ENCODE measurements around the gene TNK1. TPM values are rescaled to one million over a fixed set of nuclear protein-coding genes. Genes with fewer than 3 reads are reported as not detected.

Gene TNK1
- total and polyA plus RNA-seq, 3 donors from 2014 or later = 3.7 to 6.8 (median 4.0) TPM

DNA sequence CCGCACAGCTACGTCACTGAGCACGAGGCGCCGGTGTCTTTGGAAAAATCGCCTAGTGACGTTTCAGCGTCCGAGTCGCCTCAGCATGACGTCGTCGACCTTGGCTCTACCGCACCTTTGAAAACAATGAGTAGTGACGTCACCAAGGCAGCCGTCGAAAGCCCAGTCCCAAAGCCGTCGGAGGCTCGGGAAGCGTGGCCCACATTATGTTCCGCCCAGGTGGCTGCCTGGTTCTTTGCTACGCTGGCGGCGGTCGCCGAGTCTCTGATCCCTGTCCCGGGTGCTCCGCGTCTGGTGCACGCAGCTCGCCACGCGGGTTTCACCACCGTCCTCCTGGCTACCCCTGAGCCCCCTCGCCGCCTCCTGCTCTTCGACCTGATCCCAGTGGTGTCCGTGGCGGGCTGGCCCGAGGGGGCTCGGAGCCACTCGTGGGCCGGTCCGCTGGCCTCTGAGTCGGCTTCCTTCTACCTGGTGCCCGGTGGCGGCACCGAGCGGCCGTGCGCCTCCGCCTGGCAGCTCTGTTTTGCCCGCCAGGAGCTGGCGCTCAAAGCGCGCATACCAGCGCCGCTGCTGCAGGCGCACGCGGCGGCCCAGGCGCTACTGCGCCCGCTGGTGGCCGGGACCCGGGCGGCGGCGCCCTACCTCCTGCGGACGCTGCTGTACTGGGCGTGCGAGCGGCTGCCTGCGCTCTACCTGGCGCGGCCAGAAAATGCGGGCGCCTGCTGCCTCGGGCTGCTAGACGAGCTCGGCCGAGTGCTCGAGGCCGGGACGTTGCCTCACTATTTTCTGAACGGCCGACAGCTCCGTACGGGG is 55.9 kb downstream of the TNK1 start:
- Histone ChIP-seq H3K4me3 (peak overlapping the region; percentile 33 to 37), H3K4me1 (peaks cover 22% of the 10 kb centered on the region), H3K36me3 (ENCODE audit: low read depth, missing control alignments) (no peaks in the 10 kb centered on the region), H3K27me3 (no peaks in the 10 kb centered on the region), H3K9me3 (no peaks in the 10 kb centered on the region), H3K27ac (peak overlapping the region; percentile 10 to 31)
- peak; percentile 71 to 78 (median 76) for TF ChIP-seq CTCF (IDR thresholded peaks at IDR 0.05)
- TF ChIP-seq POLR2A (IDR thresholded peaks at IDR 0.05) = no peak
- WGBS, 2 donors = 5 to 11% methylated on average over 37 to 91 of the region's 92 CpGs
- DNase-seq = peak; percentile 79
- intact Hi-C loops (cut with DNase I; ENCODE audit: low total_unique reads) = no loop called here

DNA sequence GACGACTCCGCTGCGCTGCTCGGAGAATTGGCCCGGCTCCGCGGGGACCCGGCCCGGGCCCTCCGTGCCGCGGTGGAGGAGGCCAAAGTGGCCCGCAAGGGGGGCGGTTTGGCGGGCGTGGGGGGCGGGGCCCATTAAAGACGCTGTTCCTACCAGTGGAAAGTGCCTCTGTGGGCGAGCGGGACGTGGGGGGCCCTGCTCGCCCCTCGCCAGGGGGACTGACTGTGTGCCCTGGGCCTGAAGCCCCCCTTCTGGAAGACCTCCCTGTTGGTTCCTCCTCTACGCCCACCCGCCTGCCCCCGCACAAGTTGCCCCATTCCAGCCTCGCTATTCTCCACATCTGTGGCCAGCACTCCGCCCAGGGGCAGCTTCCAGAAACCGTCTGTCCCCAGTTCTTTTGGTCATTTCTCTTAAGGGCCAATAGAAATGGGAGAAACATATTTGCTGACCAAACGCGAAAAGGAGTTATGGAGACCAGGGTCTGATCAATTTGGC is 56.5 kb downstream of the TNK1 start:
- no peak for DNase-seq
- WGBS, 2 donors = 25 to 36% methylated on average over 6 to 16 of the region's 31 CpGs
- peaks cover 22% of the 10 kb centered on the region for H3K4me1 ChIP-seq
- intact Hi-C loops (cut with DNase I; ENCODE audit: low total_unique reads) = no loop called here
- no peaks in the 10 kb centered on the region for H3K36me3 ChIP-seq (ENCODE audit: low read depth, missing control alignments)
- TF ChIP-seq POLR2A (IDR thresholded peaks at IDR 0.05) (no peak), CTCF (IDR thresholded peaks at IDR 0.05) (no peak)
- H3K4me3 ChIP-seq = peak overlapping the region; percentile 33 to 37
- H3K9me3 ChIP-seq = no peaks in the 10 kb centered on the region
- H3K27me3 ChIP-seq = no peaks in the 10 kb centered on the region
- H3K27ac ChIP-seq = peak overlapping the region; percentile 10 to 31

DNA sequence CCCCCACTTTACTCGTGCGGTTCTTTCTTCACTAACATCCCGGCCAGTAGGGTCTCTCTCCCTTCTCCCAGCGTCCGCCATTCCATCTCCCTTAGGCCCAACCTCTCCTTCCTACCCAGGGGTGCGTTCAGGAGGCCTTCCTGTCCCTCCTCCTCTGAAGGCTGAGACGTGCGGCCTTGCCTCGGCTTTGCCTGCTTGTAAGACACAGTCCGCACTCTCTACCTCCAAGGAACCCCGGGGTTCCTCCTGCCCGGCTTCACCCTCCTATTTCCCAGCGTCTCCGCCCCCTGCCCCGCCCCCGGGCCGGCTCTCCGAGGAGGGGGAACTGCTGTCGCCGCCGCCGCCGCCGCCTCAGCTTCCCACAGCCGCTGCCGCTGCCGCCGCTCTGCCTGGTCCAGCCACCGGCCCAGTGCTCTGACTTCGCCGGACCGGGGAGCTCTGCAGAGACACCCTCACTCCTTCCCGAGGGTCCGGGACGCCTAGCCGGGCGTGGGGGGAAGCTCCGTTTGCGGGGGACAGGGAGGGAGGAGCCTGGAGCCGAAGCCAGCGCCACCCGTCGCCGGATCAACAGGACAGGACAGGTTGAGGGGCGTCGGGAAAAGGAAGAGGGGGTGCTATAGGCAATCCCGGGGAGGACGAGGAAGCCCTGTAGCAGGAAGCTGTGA is 57.2 kb downstream of the TNK1 start:
- intact Hi-C loops (cut with DNase I; ENCODE audit: low total_unique reads) = no loop called here
- DNase-seq = peak; percentile 72
- H3K4me3 ChIP-seq = peak overlapping the region; percentile 19 to 37
- TF ChIP-seq POLR2A (IDR thresholded peaks at IDR 0.05) = no peak
- no peak for TF ChIP-seq CTCF (IDR thresholded peaks at IDR 0.05)
- H3K27ac ChIP-seq = peak overlapping the region; percentile 31 to 39
- H3K27me3 ChIP-seq = no peaks in the 10 kb centered on the region
- peaks cover 22% of the 10 kb centered on the region for H3K4me1 ChIP-seq
- H3K36me3 ChIP-seq (ENCODE audit: low read depth, missing control alignments) = no peaks in the 10 kb centered on the region
- H3K9me3 ChIP-seq = no peaks in the 10 kb centered on the region
- WGBS, 2 donors = 31 to 34% methylated on average over 44 to 47 of the region's 48 CpGs

DNA sequence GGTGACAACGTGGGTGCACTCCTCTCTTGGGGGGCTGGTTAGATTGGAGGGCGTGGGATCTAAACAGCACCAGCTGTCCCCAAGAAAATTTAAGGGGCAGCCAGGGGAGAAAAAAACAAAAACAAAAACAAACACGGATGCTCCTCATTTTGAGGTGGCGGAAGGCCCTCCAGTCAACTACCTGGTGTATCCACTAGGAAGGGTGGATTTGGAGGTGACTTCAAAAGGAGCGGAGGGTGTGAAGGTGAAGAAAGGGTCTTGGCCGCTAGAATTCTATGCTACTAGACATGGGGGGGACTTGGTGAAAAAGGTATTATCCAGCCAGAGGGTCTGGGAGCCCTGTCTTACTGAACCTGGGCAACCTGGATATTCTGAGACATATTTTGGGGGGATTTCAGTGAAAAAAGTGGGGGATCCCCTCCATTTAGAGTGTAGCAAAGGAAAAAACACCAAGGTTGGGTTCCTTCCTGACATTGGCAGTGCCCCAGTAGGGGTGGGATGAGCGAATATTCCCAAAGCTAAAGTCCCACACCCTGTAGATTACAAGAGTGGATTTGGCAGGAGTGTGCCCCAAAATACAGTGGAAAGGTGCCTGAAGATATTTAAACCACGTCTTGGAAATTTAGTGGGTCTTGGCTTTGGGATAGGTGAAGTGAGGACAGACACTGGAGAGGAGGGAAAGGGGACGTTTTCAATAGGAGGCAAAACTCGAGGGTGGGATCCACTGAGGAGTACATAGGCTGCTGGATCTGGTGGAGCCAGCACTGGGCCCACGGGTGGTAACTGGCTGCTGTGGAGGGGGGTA is 58.0 kb downstream of the TNK1 start:
- no peaks in the 10 kb centered on the region for H3K27me3 ChIP-seq
- no peak overlapping the region for H3K27ac ChIP-seq
- no peak for DNase-seq

More for the DNA sequence above, 58.0 kb downstream of the TNK1 start:
- Histone ChIP-seq H3K4me1 (peaks cover 22% of the 10 kb centered on the region), H3K36me3 (ENCODE audit: low read depth, missing control alignments) (no peaks in the 10 kb centered on the region), H3K4me3 (peak overlapping the region; percentile 19 to 37), H3K9me3 (no peaks in the 10 kb centered on the region)
- TF ChIP-seq POLR2A (IDR thresholded peaks at IDR 0.05) (no peak), CTCF (IDR thresholded peaks at IDR 0.05) (no peak)
- WGBS, 2 donors = 39 to 49% methylated on average over 10 to 11 of the region's 11 CpGs
- intact Hi-C loops (cut with DNase I; ENCODE audit: low total_unique reads) = no loop called here

Other genes with a start within 250 kb of the TNK1 start
Only the 30 nearest of the 38 such genes appear.
- gene DLG4, start 161.3 kb upstream of the TNK1 start, total RNA-seq = 10 to 100 TPM; 26.3 to 49.8 TPM
- 45.9 TPM for gene DLG4, start 161.3 kb upstream of the TNK1 start, polyA plus RNA-seq (ENCODE audit: insufficient read depth, low read depth, low replicate concordance)
- 100 to 1,000 TPM; 298 to 458 TPM for gene ACADVL, start 161.2 kb upstream of the TNK1 start, total RNA-seq
- gene ACADVL, start 161.2 kb upstream of the TNK1 start, polyA plus RNA-seq (ENCODE audit: insufficient read depth, low read depth, low replicate concordance) = 334 TPM
- gene DVL2, start 146.6 kb upstream of the TNK1 start, total RNA-seq = 100 to 1,000 TPM in 1 of 2 donors, 10 to 100 TPM in 1; 81.3 to 102 TPM
- 43.6 TPM for gene DVL2, start 146.6 kb upstream of the TNK1 start, polyA plus RNA-seq (ENCODE audit: insufficient read depth, low read depth, low replicate concordance)
- gene PHF23, start 141.6 kb upstream of the TNK1 start, total RNA-seq = 10 to 100 TPM; 54.9 to 61.6 TPM
- 53.4 TPM for gene PHF23, start 141.6 kb upstream of the TNK1 start, polyA plus RNA-seq (ENCODE audit: insufficient read depth, low read depth, low replicate concordance)
- 100 to 1,000 TPM; 521 to 683 TPM for gene GABARAP, start 138.6 kb upstream of the TNK1 start, total RNA-seq
- 1,171 TPM for gene GABARAP, start 138.6 kb upstream of the TNK1 start, polyA plus RNA-seq (ENCODE audit: insufficient read depth, low read depth, low replicate concordance)
- gene CTDNEP1, start 129.4 kb upstream of the TNK1 start, total RNA-seq = 10 to 100 TPM; 86.4 to 94.0 TPM
- gene CTDNEP1, start 129.4 kb upstream of the TNK1 start, polyA plus RNA-seq (ENCODE audit: insufficient read depth, low read depth, low replicate concordance) = 138 TPM
- 100 to 1,000 TPM; 107 to 123 TPM for gene ELP5, start 128.9 kb upstream of the TNK1 start, total RNA-seq
- gene ELP5, start 128.9 kb upstream of the TNK1 start, polyA plus RNA-seq (ENCODE audit: insufficient read depth, low read depth, low replicate concordance) = 295 TPM
- 1 to 10 TPM; 4.5 to 6.9 TPM for gene CLDN7, start 118.6 kb upstream of the TNK1 start, total RNA-seq
- gene CLDN7, start 118.6 kb upstream of the TNK1 start, polyA plus RNA-seq (ENCODE audit: insufficient read depth, low read depth, low replicate concordance) = 8.8 TPM
- gene SLC2A4, start 99.4 kb upstream of the TNK1 start, total RNA-seq = 1 to 10 TPM; 4.2 to 6.6 TPM
- 4.7 TPM for gene SLC2A4, start 99.4 kb upstream of the TNK1 start, polyA plus RNA-seq (ENCODE audit: insufficient read depth, low read depth, low replicate concordance)
- gene YBX2, start 86.5 kb upstream of the TNK1 start, total RNA-seq = 100 to 1,000 TPM; 276 to 549 TPM
- 1,120 TPM for gene YBX2, start 86.5 kb upstream of the TNK1 start, polyA plus RNA-seq (ENCODE audit: insufficient read depth, low read depth, low replicate concordance)
- 100 to 1,000 TPM; 193 to 229 TPM for gene EIF5A, start 73.5 kb upstream of the TNK1 start, total RNA-seq
- 388 TPM for gene EIF5A, start 73.5 kb upstream of the TNK1 start, polyA plus RNA-seq (ENCODE audit: insufficient read depth, low read depth, low replicate concordance)
- 100 to 1,000 TPM; 204 to 239 TPM for gene GPS2, start 65.7 kb upstream of the TNK1 start, total RNA-seq
- gene GPS2, start 65.7 kb upstream of the TNK1 start, polyA plus RNA-seq (ENCODE audit: insufficient read depth, low read depth, low replicate concordance) = 219 TPM
- gene NEURL4, start 51.8 kb upstream of the TNK1 start, total RNA-seq = 10 to 100 TPM; 34.5 to 50.6 TPM
- 38.3 TPM for gene NEURL4, start 51.8 kb upstream of the TNK1 start, polyA plus RNA-seq (ENCODE audit: insufficient read depth, low read depth, low replicate concordance)
- 100 to 1,000 TPM in 1 of 2 donors, 10 to 100 TPM in 1; 12.6 to 140 TPM for gene ACAP1, start 44.6 kb upstream of the TNK1 start, total RNA-seq
- 95.2 TPM for gene ACAP1, start 44.6 kb upstream of the TNK1 start, polyA plus RNA-seq (ENCODE audit: insufficient read depth, low read depth, low replicate concordance)
- 1 to 10 TPM; 4.8 to 5.0 TPM for gene KCTD11, start 28.9 kb upstream of the TNK1 start, total RNA-seq
- 6.8 TPM for gene KCTD11, start 28.9 kb upstream of the TNK1 start, polyA plus RNA-seq (ENCODE audit: insufficient read depth, low read depth, low replicate concordance)
- 1 to 10 TPM; 2.8 to 6.6 TPM for gene TMEM95, start 25.9 kb upstream of the TNK1 start, total RNA-seq
- gene TMEM95, start 25.9 kb upstream of the TNK1 start, polyA plus RNA-seq (ENCODE audit: insufficient read depth, low read depth, low replicate concordance) = 9.9 TPM
- 10 to 100 TPM; 13.6 to 19.4 TPM for gene PLSCR3, start 13.4 kb downstream of the TNK1 start, total RNA-seq
- gene PLSCR3, start 13.4 kb downstream of the TNK1 start, polyA plus RNA-seq (ENCODE audit: insufficient read depth, low read depth, low replicate concordance) = 14.2 TPM
- 10 to 100 TPM; 18.7 to 33.3 TPM for gene TMEM256, start 23.0 kb downstream of the TNK1 start, total RNA-seq
- 27.3 TPM for gene TMEM256, start 23.0 kb downstream of the TNK1 start, polyA plus RNA-seq (ENCODE audit: insufficient read depth, low read depth, low replicate concordance)
- 10 to 100 TPM in 1 of 2 donors, 1 to 10 TPM in 1; 9.9 to 10.7 TPM for gene NLGN2, start 26.8 kb downstream of the TNK1 start, total RNA-seq
- gene NLGN2, start 26.8 kb downstream of the TNK1 start, polyA plus RNA-seq (ENCODE audit: insufficient read depth, low read depth, low replicate concordance) = 8.4 TPM
- 10 to 100 TPM in 1 of 2 donors, 1 to 10 TPM in 1; 8.5 to 18.7 TPM for gene SPEM1, start 39.2 kb downstream of the TNK1 start, total RNA-seq
- gene SPEM1, start 39.2 kb downstream of the TNK1 start, polyA plus RNA-seq (ENCODE audit: insufficient read depth, low read depth, low replicate concordance) = 67.7 TPM
- gene SPEM2, start 44.5 kb downstream of the TNK1 start, total RNA-seq = 100 to 1,000 TPM in 1 of 2 donors, 10 to 100 TPM in 1; 41.4 to 202 TPM
- gene SPEM2, start 44.5 kb downstream of the TNK1 start, polyA plus RNA-seq (ENCODE audit: insufficient read depth, low read depth, low replicate concordance) = 111 TPM
- gene SPEM3, start 47.8 kb downstream of the TNK1 start, total RNA-seq = 10 to 100 TPM in 1 of 2 donors, 1 to 10 TPM in 1; 5.7 to 18.8 TPM
- 63.0 TPM for gene SPEM3, start 47.8 kb downstream of the TNK1 start, polyA plus RNA-seq (ENCODE audit: insufficient read depth, low read depth, low replicate concordance)
- gene TMEM102, start 54.3 kb downstream of the TNK1 start, total RNA-seq = 10 to 100 TPM in 1 of 2 donors, 1 to 10 TPM in 1; 7.9 to 11.7 TPM
- 6.5 TPM for gene TMEM102, start 54.3 kb downstream of the TNK1 start, polyA plus RNA-seq (ENCODE audit: insufficient read depth, low read depth, low replicate concordance)
- 1 to 10 TPM; 3.2 to 4.2 TPM for gene FGF11, start 58.4 kb downstream of the TNK1 start, total RNA-seq
- 4.6 TPM for gene FGF11, start 58.4 kb downstream of the TNK1 start, polyA plus RNA-seq (ENCODE audit: insufficient read depth, low read depth, low replicate concordance)
- gene CHRNB1, start 64.0 kb downstream of the TNK1 start, total RNA-seq = 1 to 10 TPM; 6.2 to 7.4 TPM
- gene CHRNB1, start 64.0 kb downstream of the TNK1 start, polyA plus RNA-seq (ENCODE audit: insufficient read depth, low read depth, low replicate concordance) = 6.9 TPM
- gene ZBTB4, start 98.5 kb downstream of the TNK1 start, total RNA-seq = 10 to 100 TPM; 34.0 to 43.4 TPM
- gene ZBTB4, start 98.5 kb downstream of the TNK1 start, polyA plus RNA-seq (ENCODE audit: insufficient read depth, low read depth, low replicate concordance) = 39.5 TPM
- gene SLC35G6, start 100.4 kb downstream of the TNK1 start, total RNA-seq = 1 to 10 TPM; 1.8 to 3.9 TPM
- gene SLC35G6, start 100.4 kb downstream of the TNK1 start, polyA plus RNA-seq (ENCODE audit: insufficient read depth, low read depth, low replicate concordance) = 3.9 TPM
- gene POLR2A, start 103.3 kb downstream of the TNK1 start, total RNA-seq = 100 to 1,000 TPM; 359 to 391 TPM
- gene POLR2A, start 103.3 kb downstream of the TNK1 start, polyA plus RNA-seq (ENCODE audit: insufficient read depth, low read depth, low replicate concordance) = 175 TPM
- 10 to 100 TPM; 17.0 to 20.6 TPM for gene TNFSF12, start 168.0 kb downstream of the TNK1 start, total RNA-seq
- gene TNFSF12, start 168.0 kb downstream of the TNK1 start, polyA plus RNA-seq (ENCODE audit: insufficient read depth, low read depth, low replicate concordance) = 21.5 TPM
- 1 to 10 TPM; 1.2 to 5.1 TPM for gene TNFSF13, start 177.7 kb downstream of the TNK1 start, total RNA-seq
- gene TNFSF13, start 177.7 kb downstream of the TNK1 start, polyA plus RNA-seq (ENCODE audit: insufficient read depth, low read depth, low replicate concordance) = 11.5 TPM

Data from testis (tissue), 3 donors.